SK-N-SH (cell line): ENCODE data around the gene ACOT9.

Source experiments
- FOXM1 ChIP-seq: IDR thresholded peaks from 2 replicates; pipeline ENCODE4 v1.4.0; 2012; ENCODE audit warnings: low read depth, mild to moderate bottlenecking
- GABPA ChIP-seq: IDR thresholded peaks from 2 replicates; pipeline ENCODE4 v1.4.0; 2012; ENCODE audit warnings: low read depth, mild to moderate bottlenecking
- MXI1 ChIP-seq: IDR thresholded peaks from 2 replicates; pipeline ENCODE4 v1.6.1; 2012; ENCODE audit warnings: mild to moderate bottlenecking, low read depth, low read length, improper control_type of control experiment
- NFIC ChIP-seq: IDR thresholded peaks from 2 replicates; pipeline ENCODE4 v1.4.0; 2012; ENCODE audit warnings: borderline replicate concordance
- POLR2AphosphoS5 ChIP-seq: IDR thresholded peaks from 2 replicates; pipeline ENCODE4 v1.6.1; 2012; ENCODE audit warnings: low read depth, low read length
- SIN3A ChIP-seq: IDR thresholded peaks from 2 replicates; pipeline ENCODE4 v1.6.1; 2012; ENCODE audit warnings: low read depth, mild to moderate bottlenecking, low read length, moderate library complexity, borderline replicate concordance
- SMC3 ChIP-seq: IDR thresholded peaks from 2 replicates; pipeline ENCODE4 v1.6.1; 2012; ENCODE audit warnings: low read depth, low read length, improper control_type of control experiment
- TF ChIP-seq, protein P1 (sequence below): IDR thresholded peaks from 2 replicates; pipeline ENCODE4 v1.4.0; 2012; ENCODE audit warnings: low read depth
- TF ChIP-seq, protein P2 (sequence below): fragments of 200-600 bp; sonication (generic); IDR thresholded peaks from 2 replicates; pipeline ENCODE4 v1.6.1; 2017; ENCODE audit warnings: antibody characterized with exemption, mild to moderate bottlenecking, moderate library complexity

DNA sequence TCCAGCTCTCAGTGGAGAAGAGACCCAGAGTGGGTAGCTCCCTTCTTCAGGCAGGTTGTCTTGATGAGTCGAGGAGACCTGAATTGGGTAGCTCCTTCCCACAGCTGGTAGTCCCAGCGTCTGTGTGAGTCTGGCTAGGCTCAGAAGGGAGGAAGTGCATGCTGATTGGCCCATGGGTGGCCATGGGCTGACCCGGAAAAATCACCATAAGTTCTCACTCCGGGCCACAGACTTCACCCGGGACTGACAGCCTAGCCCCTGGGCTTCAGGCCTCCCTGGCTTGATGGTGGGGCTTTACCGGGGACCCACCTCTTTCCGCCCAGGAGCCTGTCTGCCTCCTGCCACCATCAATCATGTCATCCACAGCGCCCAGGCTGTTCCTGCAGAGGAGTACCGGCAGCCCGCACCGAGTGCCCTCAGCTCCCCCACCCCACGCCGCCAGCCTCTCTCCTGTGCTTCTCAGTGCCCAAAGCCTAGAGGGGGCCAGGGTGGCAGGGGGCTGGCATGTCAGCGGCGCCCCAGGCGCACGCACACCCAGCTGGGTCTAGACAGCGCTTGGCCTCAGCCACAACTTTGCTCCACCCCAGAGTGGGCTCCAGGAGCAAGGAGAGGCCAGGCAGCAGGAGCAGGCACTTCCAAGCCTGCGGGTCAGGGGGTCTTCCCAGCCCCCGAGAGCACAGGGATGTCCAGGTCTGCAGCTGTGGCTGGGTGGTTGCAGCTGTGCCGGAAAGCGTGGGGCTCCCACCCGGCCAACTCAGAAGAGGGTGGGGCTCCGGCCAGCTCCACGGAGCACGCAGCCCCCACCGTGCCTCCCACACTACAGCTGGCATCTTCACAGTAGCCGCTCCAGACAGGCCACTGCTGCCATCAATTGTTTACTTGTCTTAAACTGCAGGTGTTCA, 23.8 kb upstream of the ACOT9 start:
- TF ChIP-seq, protein P1, sequence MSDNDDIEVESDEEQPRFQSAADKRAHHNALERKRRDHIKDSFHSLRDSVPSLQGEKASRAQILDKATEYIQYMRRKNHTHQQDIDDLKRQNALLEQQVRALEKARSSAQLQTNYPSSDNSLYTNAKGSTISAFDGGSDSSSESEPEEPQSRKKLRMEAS = no peak
- TF ChIP-seq, protein P2, sequence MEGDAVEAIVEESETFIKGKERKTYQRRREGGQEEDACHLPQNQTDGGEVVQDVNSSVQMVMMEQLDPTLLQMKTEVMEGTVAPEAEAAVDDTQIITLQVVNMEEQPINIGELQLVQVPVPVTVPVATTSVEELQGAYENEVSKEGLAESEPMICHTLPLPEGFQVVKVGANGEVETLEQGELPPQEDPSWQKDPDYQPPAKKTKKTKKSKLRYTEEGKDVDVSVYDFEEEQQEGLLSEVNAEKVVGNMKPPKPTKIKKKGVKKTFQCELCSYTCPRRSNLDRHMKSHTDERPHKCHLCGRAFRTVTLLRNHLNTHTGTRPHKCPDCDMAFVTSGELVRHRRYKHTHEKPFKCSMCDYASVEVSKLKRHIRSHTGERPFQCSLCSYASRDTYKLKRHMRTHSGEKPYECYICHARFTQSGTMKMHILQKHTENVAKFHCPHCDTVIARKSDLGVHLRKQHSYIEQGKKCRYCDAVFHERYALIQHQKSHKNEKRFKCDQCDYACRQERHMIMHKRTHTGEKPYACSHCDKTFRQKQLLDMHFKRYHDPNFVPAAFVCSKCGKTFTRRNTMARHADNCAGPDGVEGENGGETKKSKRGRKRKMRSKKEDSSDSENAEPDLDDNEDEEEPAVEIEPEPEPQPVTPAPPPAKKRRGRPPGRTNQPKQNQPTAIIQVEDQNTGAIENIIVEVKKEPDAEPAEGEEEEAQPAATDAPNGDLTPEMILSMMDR = no peak
- no peak for TF ChIP-seq MXI1
- no peak for TF ChIP-seq FOXM1
- no peak for TF ChIP-seq NFIC
- TF ChIP-seq GABPA = no peak
- TF ChIP-seq POLR2AphosphoS5 = no peak
- TF ChIP-seq SMC3 = no peak
- no peak for TF ChIP-seq SIN3A
